ENCODE measurements around the gene DAAM1.

Gene DAAM1

DNA sequence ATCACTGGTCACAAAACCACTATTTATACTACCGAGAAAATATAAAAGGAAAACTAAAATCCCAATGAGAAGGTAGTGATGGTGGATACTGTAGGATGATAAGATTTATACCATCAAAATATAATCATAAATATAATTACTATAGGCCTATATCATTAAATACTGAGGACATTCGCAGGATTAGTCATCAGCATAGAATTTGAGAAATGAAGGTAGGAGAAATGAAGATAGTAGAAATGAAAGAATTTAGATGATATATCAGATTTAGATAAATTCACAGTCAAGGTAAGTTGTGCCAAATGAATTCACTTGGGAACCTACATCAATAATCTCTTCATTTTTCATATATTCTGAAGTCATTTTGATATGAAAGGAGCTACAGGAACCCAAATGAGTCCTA lies 82.8 kb downstream of the DAAM1 start:
- DNase-seq (ENCODE audit: low read depth): no peak
- TF ChIP-seq, protein P1, sequence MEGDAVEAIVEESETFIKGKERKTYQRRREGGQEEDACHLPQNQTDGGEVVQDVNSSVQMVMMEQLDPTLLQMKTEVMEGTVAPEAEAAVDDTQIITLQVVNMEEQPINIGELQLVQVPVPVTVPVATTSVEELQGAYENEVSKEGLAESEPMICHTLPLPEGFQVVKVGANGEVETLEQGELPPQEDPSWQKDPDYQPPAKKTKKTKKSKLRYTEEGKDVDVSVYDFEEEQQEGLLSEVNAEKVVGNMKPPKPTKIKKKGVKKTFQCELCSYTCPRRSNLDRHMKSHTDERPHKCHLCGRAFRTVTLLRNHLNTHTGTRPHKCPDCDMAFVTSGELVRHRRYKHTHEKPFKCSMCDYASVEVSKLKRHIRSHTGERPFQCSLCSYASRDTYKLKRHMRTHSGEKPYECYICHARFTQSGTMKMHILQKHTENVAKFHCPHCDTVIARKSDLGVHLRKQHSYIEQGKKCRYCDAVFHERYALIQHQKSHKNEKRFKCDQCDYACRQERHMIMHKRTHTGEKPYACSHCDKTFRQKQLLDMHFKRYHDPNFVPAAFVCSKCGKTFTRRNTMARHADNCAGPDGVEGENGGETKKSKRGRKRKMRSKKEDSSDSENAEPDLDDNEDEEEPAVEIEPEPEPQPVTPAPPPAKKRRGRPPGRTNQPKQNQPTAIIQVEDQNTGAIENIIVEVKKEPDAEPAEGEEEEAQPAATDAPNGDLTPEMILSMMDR (conservative IDR thresholded peaks at IDR 0.05; ENCODE audit: low read length): no peak
- H3K4me3 ChIP-seq (ENCODE audit: low read length): no peak overlapping the region

DNA sequence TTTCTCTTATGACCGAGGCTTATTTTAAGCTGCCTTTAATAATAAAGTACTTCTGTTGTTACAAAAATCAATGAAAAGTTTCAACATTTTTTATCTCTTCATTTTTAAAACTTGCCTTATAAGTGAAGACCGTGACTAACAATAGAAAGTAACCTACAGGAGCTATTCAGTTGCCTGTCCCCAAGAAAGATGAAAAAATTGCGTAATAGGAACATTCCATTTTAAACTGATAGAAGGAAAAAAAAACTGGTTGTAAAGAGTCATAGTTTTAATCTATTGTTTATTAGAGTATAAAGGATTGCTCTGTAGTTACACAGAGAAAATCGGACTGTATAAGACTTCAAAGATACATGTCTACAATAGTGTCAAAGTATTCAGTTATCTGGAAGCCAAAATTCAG lies 83.3 kb downstream of the DAAM1 start:
- H3K4me3 ChIP-seq (ENCODE audit: low read length): no peak overlapping the region
- DNase-seq (ENCODE audit: low read depth): no peak
- TF ChIP-seq, protein P1 (conservative IDR thresholded peaks at IDR 0.05; ENCODE audit: low read length): no peak

DNA sequence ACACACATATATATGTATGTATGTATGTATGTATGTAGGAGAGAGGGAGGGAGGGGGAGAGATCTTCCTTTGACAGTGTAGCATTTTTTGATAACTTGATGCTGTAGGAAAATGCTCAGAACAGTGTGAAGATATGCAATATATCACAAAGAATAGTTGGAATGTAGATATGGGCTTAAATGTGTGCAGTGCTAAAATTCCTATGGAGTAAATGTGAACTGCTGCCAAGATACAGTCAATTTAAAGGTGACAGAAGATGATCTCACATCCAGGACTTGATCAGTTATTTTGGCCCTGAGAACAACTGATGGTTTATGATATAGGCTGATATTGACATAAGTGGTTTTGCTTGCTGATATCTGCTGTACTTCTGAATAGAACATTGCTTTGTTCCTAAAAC lies 84.2 kb downstream of the DAAM1 start:
- no peak for DNase-seq (ENCODE audit: low read depth)
- TF ChIP-seq, protein P1 (conservative IDR thresholded peaks at IDR 0.05; ENCODE audit: low read length): no peak
- H3K4me3 ChIP-seq (ENCODE audit: low read length): no peak overlapping the region

DNA sequence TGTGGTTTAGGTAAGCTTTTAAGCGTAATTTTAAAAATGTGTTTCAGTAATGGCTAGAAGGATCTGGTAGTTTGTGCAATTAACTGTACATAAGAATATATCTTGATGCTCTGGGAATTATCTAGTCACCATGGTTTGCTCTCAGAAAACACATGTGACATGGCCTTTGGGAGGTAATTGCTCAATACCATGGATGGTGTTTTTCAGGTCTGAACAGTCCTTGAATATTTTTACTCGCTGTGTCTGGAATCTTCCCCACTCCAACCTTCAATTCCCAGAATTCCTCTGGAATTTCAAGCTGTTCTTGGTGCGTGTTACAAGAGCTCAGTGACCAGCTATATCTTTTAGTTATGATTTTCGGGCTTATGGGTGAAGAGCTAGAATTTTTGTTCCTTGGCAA lies 85.3 kb downstream of the DAAM1 start:
- TF ChIP-seq, protein P1 (conservative IDR thresholded peaks at IDR 0.05; ENCODE audit: low read length): no peak
- no peak for DNase-seq (ENCODE audit: low read depth)
- H3K4me3 ChIP-seq (ENCODE audit: low read length): no peak overlapping the region

DNA sequence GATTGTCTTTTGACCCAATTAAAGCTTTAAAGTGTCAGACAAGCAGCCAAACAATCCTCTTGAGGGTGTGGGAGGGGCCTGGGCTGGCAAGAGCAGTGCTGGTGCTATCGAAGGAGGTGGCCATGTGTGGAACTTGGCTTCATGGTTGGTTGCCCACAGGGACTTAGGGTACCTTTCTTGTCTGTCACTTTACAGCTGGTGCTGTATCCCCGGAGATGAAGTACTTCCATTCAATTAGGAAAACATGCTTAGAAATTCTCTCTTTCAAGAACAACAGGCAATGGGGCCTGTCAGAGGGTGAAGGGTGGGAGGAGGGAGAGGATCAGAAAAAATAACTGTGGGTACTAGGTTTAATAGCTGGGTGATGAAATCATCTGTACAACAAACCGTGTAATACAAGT lies 86.5 kb downstream of the DAAM1 start:
- DNase-seq (ENCODE audit: low read depth): no peak
- H3K4me3 ChIP-seq (ENCODE audit: low read length): no peak overlapping the region

DNA sequence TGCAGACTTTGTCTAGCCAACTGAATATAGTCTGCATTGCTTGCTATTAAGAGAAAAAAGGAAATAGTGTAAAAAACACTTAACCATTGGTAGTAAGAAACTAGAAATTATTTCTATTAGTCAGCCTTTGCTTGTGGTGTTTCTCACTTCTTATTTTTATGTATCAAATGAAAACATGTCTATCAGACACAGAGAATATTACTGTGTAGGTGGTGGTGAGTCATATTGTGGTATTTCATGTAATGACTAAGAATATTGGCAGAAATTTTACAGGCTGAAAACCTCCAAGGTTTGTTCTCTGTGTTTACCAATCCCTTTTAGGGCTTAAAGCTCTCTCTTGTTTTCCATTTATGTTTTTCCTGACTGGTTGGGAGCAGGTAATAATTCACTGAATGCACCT lies 87.2 kb downstream of the DAAM1 start:
- TF ChIP-seq, protein P1 (conservative IDR thresholded peaks at IDR 0.05; ENCODE audit: low read length): no peak
- no peak overlapping the region for H3K4me3 ChIP-seq (ENCODE audit: low read length)
- DNase-seq (ENCODE audit: low read depth): peak; percentile 86

More for the DNA sequence above, 86.5 kb downstream of the DAAM1 start:
- TF ChIP-seq, protein P1 (conservative IDR thresholded peaks at IDR 0.05; ENCODE audit: low read length): no peak

DNA sequence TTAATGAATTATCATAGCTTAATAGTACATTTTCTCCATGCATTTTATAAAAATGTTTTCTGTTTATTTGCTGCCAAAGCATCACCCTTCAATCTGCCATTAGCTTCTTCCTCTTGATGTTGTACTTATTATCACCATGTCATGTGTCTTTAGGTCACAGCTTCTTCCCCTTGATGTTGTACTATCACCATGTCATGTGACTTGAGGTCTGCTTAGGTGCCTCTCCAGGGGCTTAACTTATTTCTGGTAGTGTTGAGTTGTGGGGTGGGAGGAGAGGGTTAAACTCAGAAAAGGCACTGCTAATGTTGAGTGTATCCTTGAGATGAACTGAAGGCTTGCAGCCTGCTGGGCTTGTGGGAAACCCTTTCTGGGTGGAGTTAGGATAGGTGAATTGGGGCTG lies 87.8 kb downstream of the DAAM1 start:
- no peak overlapping the region for H3K4me3 ChIP-seq (ENCODE audit: low read length)
- DNase-seq (ENCODE audit: low read depth): no peak
- TF ChIP-seq, protein P1 (conservative IDR thresholded peaks at IDR 0.05; ENCODE audit: low read length): no peak
